T-cell (primary cell): Measurements from ENCODE around the gene TPM4. TPM values are rescaled to one million over a fixed set of nuclear protein-coding genes. Genes with fewer than 3 reads are reported as not detected.
A peak's percentile ranks its signal among the peaks of the same experiment; 100 is the strongest.
"Not testable (repeated sequence)": the region's sequence is repeated elsewhere in the genome, so short reads cannot be mapped to it uniquely, and the experiment has no call there.

ENCODE experiments used
- ATAC-seq, 4 experiments: fragments of 200-7000 bp in 3 of 4; fragments of 150-1000 bp in 1 of 4; cut with Tn5 transposase; replicated peaks in 1 of 4; 1 replicate in 3 of 4; 2 replicates in 1 of 4; pipeline ENCODE4 v1.10.0; 2021; ENCODE audit warnings: moderate library complexity in 3 of 4, mild to moderate bottlenecking in 2 of 4, moderate number of reproducible peaks in 1 of 4
- CTCF ChIA-PET, 2 donors: fragments of 300-600 bp; sonication (Branson Sonifier 250); formaldehyde crosslinking; loops; one replicate each; lab custom pipeline; 2022; ENCODE audit warnings: antibody characterized with exemption in 2 of 2; lab: Charles Lee
- POLR2A ChIA-PET, 2 donors: fragments of 300-600 bp; sonication (Branson Sonifier 250); formaldehyde crosslinking; loops; one replicate each; lab custom pipeline; 2022; ENCODE audit warnings: antibody characterized with exemption in 2 of 2; lab: Charles Lee
- DNase-seq, 35 experiments: peaks; one replicate each; pipeline versions ENCODE4 v3.0.0 to v3.0.0-alpha.2; 2013 to 2023
- H3K27ac ChIP-seq: one replicate; pipeline ENCODE4 v1.5.1; 2013; ENCODE audit warnings: low read length
- H3K27me3 ChIP-seq, 2 experiments: replicated peaks in 1 of 2; 1 replicate in 1 of 2; 2 replicates in 1 of 2; pipeline versions ENCODE4 v1.6.1 to v1.7.0; 2013; ENCODE audit warnings: low read length in 1 of 2, mixed read lengths in 1 of 2; ENCODE audit not compliant: control insufficient read depth in 2 of 2, insufficient read depth in 2 of 2; ENCODE audit errors: extremely low read depth in 1 of 2
- H3K36me3 ChIP-seq, 2 donors: 1 replicate in 1 of 2; 2 replicates in 1 of 2; pipeline versions ENCODE4 v1.6.1 to v1.7.0; 2013; ENCODE audit warnings: low read length in 1 of 2; ENCODE audit not compliant: control insufficient read depth in 2 of 2, insufficient read depth in 1 of 2; ENCODE audit errors: extremely low read depth in 1 of 2
- H3K4me1 ChIP-seq, 2 experiments: 1 replicate in 1 of 2; 2 replicates in 1 of 2; pipeline versions ENCODE4 v1.6.1 to v1.7.0; 2013; ENCODE audit warnings: low read length in 2 of 2, mixed read lengths in 1 of 2; ENCODE audit not compliant: insufficient read depth in 2 of 2, control insufficient read depth in 1 of 2; ENCODE audit errors: extremely low read depth in 1 of 2
- H3K4me3 ChIP-seq, 2 donors: 1 replicate in 1 of 2; 2 replicates in 1 of 2; pipeline versions ENCODE4 v1.5.1 to v1.7.0; 2013; ENCODE audit warnings: mild to moderate bottlenecking in 2 of 2, low read length in 1 of 2, moderate library complexity in 1 of 2; ENCODE audit not compliant: control insufficient read depth in 1 of 2; ENCODE audit errors: extremely low read depth in 1 of 2
- H3K9me3 ChIP-seq: 2 replicates; pipeline ENCODE4 v1.7.0; 2013
- H3K27ac Mint-ChIP-seq, 2 donors: one replicate each; pipeline ENCODE4 v1.8.0; 2020 to 2021; ENCODE audit warnings: mild to moderate bottlenecking in 2 of 2, mixed read lengths in 2 of 2
- H3K27me3 Mint-ChIP-seq, 2 donors: one replicate each; pipeline ENCODE4 v1.8.0; 2021 to 2022; ENCODE audit warnings: mixed read lengths in 2 of 2
- H3K36me3 Mint-ChIP-seq: one replicate; pipeline ENCODE4 v1.8.0; 2021; ENCODE audit warnings: mixed read lengths
- H3K4me1 Mint-ChIP-seq, 3 donors: one replicate each; pipeline ENCODE4 v1.8.0; 2020 to 2022; ENCODE audit warnings: mixed read lengths in 3 of 3, mild to moderate bottlenecking in 1 of 3
- H3K4me3 Mint-ChIP-seq, 3 donors: one replicate each; pipeline ENCODE4 v1.8.0; 2020 to 2022; ENCODE audit warnings: mild to moderate bottlenecking in 3 of 3, mixed read lengths in 3 of 3, moderate library complexity in 3 of 3
- H3K9me3 Mint-ChIP-seq, 3 donors: one replicate each; pipeline ENCODE4 v1.8.0; 2020 to 2022; ENCODE audit warnings: mixed read lengths in 3 of 3
- whole genome bisulfite sequencing: methylation state at CpG from one replicate; pipeline ENCODE4 v1.1.5; 2013; ENCODE audit warnings: missing lambda C conversion rate; ENCODE audit not compliant: insufficient coverage; 5-methylcytosine and 5-hydroxymethylcytosine counted together
- total RNA-seq, 35 experiments: library from RNA in 6 of 35; stranded (reverse) in 6 of 35; fragments of 120-200 nt in 1 of 35; gene quantifications; one replicate each; pipeline versions ENCODE4 v1.2.1 to v1.2.4 and lab custom pipeline; 2013 to 2026

The TPM4 gene
- total RNA-seq, 5 donors from 2014 or later (not counting 1 experiment from before 2014, with no cell fraction given), result 83.6 to 189 (median 99.5) TPM

DNA sequence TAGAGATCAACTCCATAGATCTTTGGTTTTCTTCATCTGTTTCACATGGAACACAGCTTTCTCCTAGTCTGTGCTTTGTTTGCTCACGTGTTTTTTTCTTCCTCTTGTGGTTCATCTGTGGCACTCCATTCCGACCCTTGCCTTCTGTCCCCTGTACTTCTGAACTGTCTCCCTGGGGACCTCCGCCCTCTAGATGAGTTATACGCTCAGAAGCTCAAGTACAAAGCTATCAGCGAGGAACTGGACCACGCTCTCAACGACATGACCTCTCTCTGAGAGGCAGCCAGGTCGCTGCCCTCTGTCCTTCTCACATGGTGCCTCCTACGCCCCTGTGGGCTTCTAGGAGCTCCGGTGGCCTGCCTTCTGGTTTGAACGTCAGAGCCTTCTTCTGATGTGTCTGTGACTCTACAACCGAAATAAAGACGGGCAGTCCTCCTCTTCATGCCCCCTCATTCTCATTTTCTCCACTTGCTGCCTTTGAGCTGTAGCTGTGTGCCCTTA is 18.8 kb downstream of the TPM4 start:
- H3K4me1 Mint-ChIP-seq, result peaks cover 25 to 40% (median 26%) of the 10 kb centered on the region in 3 donors
- peak in 2 of 35 experiments; percentile 26 to 31 for DNase-seq
- peak overlapping the region in 1 of 2 donors; percentile 25 for H3K4me3 ChIP-seq
- peaks cover 10 to 24% of the 10 kb centered on the region in 2 experiments for H3K4me1 ChIP-seq
- ChIA-PET POLR2A (interaction anchor here (0.7 to 2.4 kb wide), 3 partner anchors 8 to 47 kb away, joined by 3 to 8 read pairs (median 5); no protein-coding TSS in a partner anchor), CTCF (interaction anchor here (0.5 to 1.7 kb wide), 7 partner anchors 8 to 1519 kb away, joined by 3 to 5 read pairs (median 4); no protein-coding TSS in a partner anchor)
- H3K27ac ChIP-seq, result peak overlapping the region; percentile 1
- H3K9me3 Mint-ChIP-seq, result no peaks in the 10 kb centered on the region
- H3K27me3 Mint-ChIP-seq, result no peaks in the 10 kb centered on the region
- peak overlapping the region; percentile 90 to 92 for H3K27ac Mint-ChIP-seq
- peak overlapping the region in 2 of 3 donors; percentile 51 to 53 for H3K4me3 Mint-ChIP-seq
- H3K36me3 Mint-ChIP-seq, result peaks cover 50% of the 10 kb centered on the region
- WGBS, result 68% methylated on average over 13 of the region's 13 CpGs
- no peaks in the 10 kb centered on the region for H3K27me3 ChIP-seq
- H3K36me3 ChIP-seq, result peaks cover 28 to 93% of the 10 kb centered on the region in 2 donors
- peak; percentile 19 to 77 (median 62) for ATAC-seq
- no peaks in the 10 kb centered on the region for H3K9me3 ChIP-seq

DNA sequence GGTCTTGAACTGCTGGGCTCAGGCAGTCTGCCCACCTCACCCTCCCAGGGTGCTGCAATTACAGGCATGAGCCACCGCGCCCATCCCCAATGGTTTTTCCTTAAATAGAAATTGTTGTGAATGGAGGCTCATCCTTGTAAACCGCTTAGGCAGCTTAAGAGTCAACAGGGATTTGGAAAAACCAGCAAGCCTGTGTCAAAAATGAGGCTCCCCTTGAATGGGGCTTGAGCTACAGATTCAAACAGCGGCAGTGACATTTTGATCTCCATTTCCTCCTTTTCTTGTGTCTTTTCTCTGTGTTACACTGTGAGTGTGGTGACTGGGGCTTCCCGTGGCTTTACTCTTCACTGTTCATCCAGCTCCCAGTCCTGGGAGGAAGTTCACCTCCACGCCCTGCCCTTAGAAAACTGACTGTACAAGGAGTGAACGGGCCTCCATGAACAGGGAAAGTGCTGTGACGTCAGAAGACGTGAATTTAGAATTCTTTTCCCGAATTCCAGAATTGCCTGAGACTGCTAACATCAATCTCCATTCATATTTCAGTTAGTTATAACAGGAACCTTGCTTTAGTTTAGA is 20.1 kb downstream of the TPM4 start:
- Histone ChIP-seq H3K4me1 (peaks cover 10 to 24% of the 10 kb centered on the region in 2 experiments), H3K27me3 (no peaks in the 10 kb centered on the region), H3K9me3 (no peaks in the 10 kb centered on the region), H3K36me3 (peaks cover 24 to 93% of the 10 kb centered on the region in 2 donors), H3K27ac (no peak overlapping the region), H3K4me3 (no peak overlapping the region)
- ChIA-PET POLR2A (no interaction called here), CTCF (interaction anchor here (0.6 to 1.7 kb wide), 4 partner anchors 10 to 531 kb away, joined by 3 to 5 read pairs (median 4); no protein-coding TSS in a partner anchor)
- WGBS, result 100% methylated on average over 1 of the region's 10 CpGs
- Mint-ChIP-seq H3K36me3 (peaks cover 48% of the 10 kb centered on the region), H3K4me1 (peaks cover 25 to 40% (median 26%) of the 10 kb centered on the region in 3 donors), H3K4me3 (peak overlapping the region in 1 of 3 donors; percentile 51), H3K27me3 (no peaks in the 10 kb centered on the region), H3K9me3 (no peaks in the 10 kb centered on the region), H3K27ac (peak overlapping the region; percentile 71 to 74)
- no peak for DNase-seq
- ATAC-seq, result no peak

DNA sequence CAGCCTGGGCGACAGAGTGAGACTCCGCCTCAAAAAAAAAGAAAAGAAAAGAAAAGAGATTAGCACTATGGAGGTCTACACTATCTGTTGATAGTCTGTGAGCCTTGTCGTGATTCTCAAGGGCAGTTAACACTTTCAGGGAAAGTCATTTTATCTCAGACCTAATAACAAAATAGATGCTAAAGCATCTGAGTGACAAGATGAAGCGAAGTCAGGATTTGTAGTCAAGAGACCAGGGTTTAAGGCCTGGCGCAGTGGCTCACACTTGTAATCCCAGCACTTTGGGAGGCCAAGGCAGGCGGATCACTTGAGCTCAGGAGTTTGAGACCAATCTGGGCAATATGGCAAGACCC is 22.1 kb downstream of the TPM4 start:
- Mint-ChIP-seq H3K27me3 (no peaks in the 10 kb centered on the region), H3K4me3 (no peak overlapping the region), H3K9me3 (no peaks in the 10 kb centered on the region), H3K4me1 (peaks cover 24 to 34% (median 25%) of the 10 kb centered on the region in 3 donors), H3K27ac (peak overlapping the region in 1 of 2 donors; percentile 66), H3K36me3 (peaks cover 46% of the 10 kb centered on the region)
- ChIA-PET CTCF (no interaction called here), POLR2A (interaction anchor here in 1 of 2 donors (0.7 kb wide), 1 partner anchor 288 kb away, joined by 3 read pairs; no protein-coding TSS in a partner anchor)
- Histone ChIP-seq H3K4me3 (no peak overlapping the region), H3K27ac (no peak overlapping the region), H3K9me3 (no peaks in the 10 kb centered on the region), H3K4me1 (peaks cover 10 to 24% of the 10 kb centered on the region in 2 experiments), H3K36me3 (peaks cover 31 to 92% of the 10 kb centered on the region in 2 donors), H3K27me3 (no peaks in the 10 kb centered on the region)
- DNase-seq (no peak), ATAC-seq (no peak)
- WGBS, result no CpG with 5 or more reads among the region's 6 CpGs

DNA sequence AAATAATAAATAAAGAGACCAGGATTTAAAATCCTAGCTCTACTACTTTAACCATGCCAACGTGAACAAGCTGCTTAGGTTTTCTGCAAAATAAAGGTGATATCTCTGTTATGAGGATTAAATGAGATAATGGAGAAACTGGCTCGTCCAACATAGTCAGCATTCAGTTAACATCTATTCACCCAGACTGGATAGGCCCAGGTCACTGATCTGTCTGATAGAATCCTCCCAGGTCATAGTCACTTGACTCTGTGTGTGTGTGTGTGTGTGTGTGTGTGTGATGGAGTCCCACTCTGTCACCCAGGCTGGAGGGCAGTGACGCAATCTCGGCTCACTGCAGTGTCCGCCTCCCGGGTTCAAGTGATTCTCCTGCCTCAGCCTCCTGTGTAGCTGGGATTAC is 22.5 kb downstream of the TPM4 start:
- no peaks in the 10 kb centered on the region for H3K9me3 Mint-ChIP-seq
- ATAC-seq (no peak), DNase-seq (no peak)
- H3K27me3 Mint-ChIP-seq, result no peaks in the 10 kb centered on the region
- no peak overlapping the region for H3K27ac Mint-ChIP-seq
- ChIA-PET POLR2A (no interaction called here), CTCF (interaction anchor here in 1 of 2 donors (0.6 kb wide), 1 partner anchor 42 kb away, joined by 3 read pairs; no protein-coding TSS in a partner anchor)
- H3K4me1 Mint-ChIP-seq, result peaks cover 21 to 30% (median 21%) of the 10 kb centered on the region in 3 donors
- H3K36me3 ChIP-seq, result peaks cover 31 to 92% of the 10 kb centered on the region in 2 donors
- H3K4me3 Mint-ChIP-seq, result no peak overlapping the region
- H3K4me1 ChIP-seq, result peaks cover 10 to 24% of the 10 kb centered on the region in 2 experiments
- H3K4me3 ChIP-seq, result no peak overlapping the region
- no peak overlapping the region for H3K27ac ChIP-seq
- 100% methylated on average over 2 of the region's 6 CpGs for WGBS
- H3K9me3 ChIP-seq, result no peaks in the 10 kb centered on the region
- no peaks in the 10 kb centered on the region for H3K27me3 ChIP-seq
- peaks cover 43% of the 10 kb centered on the region for H3K36me3 Mint-ChIP-seq

DNA sequence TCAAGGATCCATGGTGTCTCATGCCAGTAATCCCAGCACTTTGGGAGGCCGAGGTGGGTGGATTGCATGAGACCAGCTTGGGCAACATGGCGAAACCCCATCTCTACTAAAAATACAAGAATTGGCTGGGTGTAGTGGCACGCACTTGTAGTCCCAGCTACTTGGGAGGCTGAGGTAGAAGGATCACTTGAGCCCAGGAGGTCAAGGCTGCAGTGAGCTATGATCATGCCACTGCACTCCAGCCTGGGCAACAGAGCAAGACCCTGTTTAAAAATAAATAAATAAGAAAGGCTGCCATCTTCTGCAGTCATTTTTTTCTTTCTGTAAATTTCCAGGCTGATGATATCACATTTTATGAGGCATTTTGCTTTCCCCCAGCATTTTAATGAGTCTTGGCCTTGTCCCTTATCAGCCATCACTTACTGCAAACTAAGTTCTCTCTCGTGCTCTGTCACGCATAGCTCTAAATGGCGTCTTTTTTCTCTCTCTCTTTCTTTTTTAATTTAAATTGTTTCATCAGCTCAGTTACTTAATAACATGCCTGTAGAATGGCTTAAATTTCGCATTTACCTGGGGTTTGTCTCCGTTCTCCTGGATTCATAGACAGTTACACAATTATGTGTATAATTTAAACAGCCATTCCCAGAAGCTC is 23.1 kb downstream of the TPM4 start:
- H3K27ac Mint-ChIP-seq, result peak overlapping the region in 1 of 2 donors; percentile 34
- H3K4me1 Mint-ChIP-seq, result peaks cover 18 to 29% (median 21%) of the 10 kb centered on the region in 3 donors
- Histone ChIP-seq H3K36me3 (peaks cover 31 to 87% of the 10 kb centered on the region in 2 donors), H3K4me1 (peaks cover 10 to 19% of the 10 kb centered on the region in 2 experiments)
- not testable (repeated sequence) for DNase-seq, H3K4me3 ChIP-seq, H3K4me3 Mint-ChIP-seq, ATAC-seq, H3K27ac ChIP-seq, H3K27me3 ChIP-seq, H3K9me3 ChIP-seq, H3K27me3 Mint-ChIP-seq, H3K9me3 Mint-ChIP-seq
- H3K36me3 Mint-ChIP-seq, result peaks cover 43% of the 10 kb centered on the region
- POLR2A ChIA-PET, result interaction anchor here in 1 of 2 donors (0.6 kb wide), 1 partner anchor 680 kb away, joined by 3 read pairs; the partner anchor contains the start of gene AKAP8L
- CTCF ChIA-PET, result interaction anchor here (0.5 to 0.6 kb wide), 2 partner anchors 43 to 571 kb away, joined by 3 read pairs; no protein-coding TSS in a partner anchor
- WGBS, result 95% methylated on average over 4 of the region's 8 CpGs

DNA sequence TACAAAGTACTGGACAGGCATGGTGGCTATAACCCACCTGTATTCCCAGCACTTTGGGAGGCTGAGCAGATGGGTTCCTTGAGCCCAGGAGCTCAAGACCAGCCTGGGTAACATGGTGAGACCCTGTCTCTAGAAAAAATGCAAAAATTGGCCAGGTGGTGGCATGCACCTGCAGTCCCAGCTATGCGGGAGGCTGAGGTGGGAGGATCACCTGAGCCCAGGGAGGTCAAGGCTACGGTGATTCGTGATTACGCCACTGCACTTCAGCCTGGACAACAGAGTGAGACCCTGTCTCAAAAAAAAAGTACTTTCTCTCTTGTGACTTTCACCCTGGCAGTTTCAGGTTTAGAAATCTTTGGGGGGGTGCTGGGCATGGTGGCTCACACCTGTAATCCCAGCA is 24.2 kb downstream of the TPM4 start:
- no peak overlapping the region for H3K27ac Mint-ChIP-seq
- H3K4me3 Mint-ChIP-seq, result no peak overlapping the region
- peaks cover 40% of the 10 kb centered on the region for H3K36me3 Mint-ChIP-seq
- ChIA-PET CTCF (no interaction called here), POLR2A (no interaction called here)
- Histone ChIP-seq H3K9me3 (no peaks in the 10 kb centered on the region), H3K27ac (no peak overlapping the region), H3K36me3 (peaks cover 28 to 80% of the 10 kb centered on the region in 2 donors), H3K4me1 (peaks cover under 1 to 9% of the 10 kb centered on the region in 2 experiments), H3K27me3 (no peaks in the 10 kb centered on the region), H3K4me3 (no peak overlapping the region)
- H3K4me1 Mint-ChIP-seq, result peaks cover 10 to 18% (median 12%) of the 10 kb centered on the region in 3 donors
- H3K27me3 Mint-ChIP-seq, result no peaks in the 10 kb centered on the region
- 100% methylated on average over 1 of the region's 4 CpGs for WGBS
- H3K9me3 Mint-ChIP-seq, result no peaks in the 10 kb centered on the region
- no peak for DNase-seq
- ATAC-seq, result no peak
